GM21526 (cell line): Measurements from ENCODE around the gene C16orf74.

Source experiments
- ATAC-seq: cut with Tn5 transposase; IDR thresholded peaks from one replicate; pipeline ENCODE4 v1.9.1; 2021; ENCODE audit warnings: moderate library complexity; ENCODE audit not compliant: unreplicated experiment, low FRiP score

C16orf74 gene

DNA sequence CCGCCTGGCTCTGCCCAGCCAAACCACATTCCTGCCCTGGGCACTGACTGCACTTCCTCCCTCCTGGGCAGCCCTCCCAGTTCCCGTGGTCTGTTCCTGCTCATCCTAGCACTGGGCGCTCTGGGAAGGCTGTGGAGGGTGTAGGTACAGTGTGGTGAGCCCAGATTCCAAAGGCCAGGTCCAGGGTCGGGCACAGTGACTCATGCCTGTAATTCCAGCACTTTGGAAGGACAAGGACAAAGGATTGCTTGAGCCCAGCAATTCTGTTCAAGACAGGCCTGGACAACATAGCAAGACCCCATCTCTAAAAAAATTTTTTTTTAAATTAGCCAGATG is 30.6 kb downstream of the C16orf74 start:
- no peak for ATAC-seq

DNA sequence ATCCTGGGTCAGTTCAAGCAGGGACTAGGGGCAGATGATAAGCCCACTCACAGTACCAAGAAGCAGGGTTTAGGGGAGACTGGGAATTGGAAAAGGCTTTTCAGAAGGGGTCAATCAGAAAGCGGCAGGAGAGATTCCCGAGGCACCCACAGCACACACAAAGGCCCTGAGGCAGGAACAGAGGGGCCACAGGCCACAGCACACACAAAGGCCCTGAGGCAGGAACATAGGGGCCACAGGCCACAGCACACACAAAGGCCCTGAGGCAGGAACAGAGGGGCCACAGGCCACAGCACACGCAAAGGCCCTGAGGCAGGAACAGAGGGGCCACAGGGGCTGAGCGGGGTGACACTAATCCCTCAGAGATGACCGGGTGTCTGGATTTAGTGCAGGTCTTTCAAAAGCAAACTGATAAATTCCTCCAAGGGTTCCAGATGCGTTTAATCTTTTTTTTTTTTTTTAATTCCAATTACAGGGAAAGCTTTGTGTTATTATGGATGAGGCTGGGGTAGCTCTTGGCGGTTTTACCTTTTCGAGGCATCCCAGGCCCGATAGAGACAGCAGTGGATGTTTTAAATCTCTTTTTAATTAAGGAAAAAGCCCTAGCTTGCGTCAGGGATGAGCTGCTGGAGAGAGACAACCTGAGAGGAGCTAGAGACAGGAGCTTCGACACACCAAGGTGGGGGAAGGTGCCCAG is 31.1 kb downstream of the C16orf74 start:
- ATAC-seq: no peak

DNA sequence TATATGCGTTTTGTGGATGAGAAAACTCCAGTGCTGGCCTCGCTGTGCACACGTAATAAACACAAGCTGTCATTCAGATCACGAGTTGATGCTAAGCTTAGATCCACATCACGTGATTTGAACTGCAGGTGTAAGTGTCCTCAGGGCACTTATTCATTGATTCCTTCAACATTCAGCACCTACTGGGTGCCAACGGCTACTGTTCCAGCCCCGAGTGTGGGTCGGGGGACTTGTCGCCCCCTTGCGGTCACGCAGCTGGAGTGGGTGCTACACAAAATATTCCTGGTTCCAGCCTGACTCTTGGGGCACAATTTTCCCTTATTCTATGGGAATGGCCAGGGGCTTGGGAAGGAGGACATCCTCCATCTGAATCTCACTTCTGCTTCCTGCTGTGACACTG is 32.2 kb downstream of the C16orf74 start:
- ATAC-seq: no peak

DNA sequence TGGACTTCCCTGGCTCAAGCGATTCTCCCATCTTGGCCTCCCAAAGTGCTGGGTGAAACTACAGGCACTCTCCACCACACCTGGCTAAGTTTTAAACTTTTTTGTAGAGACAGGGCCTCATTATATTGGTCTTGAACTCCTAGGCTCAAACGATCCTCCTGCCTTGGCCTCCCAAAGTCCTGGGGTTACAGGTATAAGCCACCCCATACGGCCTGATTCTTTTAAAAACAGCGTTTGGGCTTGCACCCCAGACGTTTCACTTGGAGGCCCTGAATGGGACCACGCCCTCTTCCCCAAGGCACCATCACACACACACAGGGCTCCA is 32.8 kb downstream of the C16orf74 start:
- no peak for ATAC-seq

DNA sequence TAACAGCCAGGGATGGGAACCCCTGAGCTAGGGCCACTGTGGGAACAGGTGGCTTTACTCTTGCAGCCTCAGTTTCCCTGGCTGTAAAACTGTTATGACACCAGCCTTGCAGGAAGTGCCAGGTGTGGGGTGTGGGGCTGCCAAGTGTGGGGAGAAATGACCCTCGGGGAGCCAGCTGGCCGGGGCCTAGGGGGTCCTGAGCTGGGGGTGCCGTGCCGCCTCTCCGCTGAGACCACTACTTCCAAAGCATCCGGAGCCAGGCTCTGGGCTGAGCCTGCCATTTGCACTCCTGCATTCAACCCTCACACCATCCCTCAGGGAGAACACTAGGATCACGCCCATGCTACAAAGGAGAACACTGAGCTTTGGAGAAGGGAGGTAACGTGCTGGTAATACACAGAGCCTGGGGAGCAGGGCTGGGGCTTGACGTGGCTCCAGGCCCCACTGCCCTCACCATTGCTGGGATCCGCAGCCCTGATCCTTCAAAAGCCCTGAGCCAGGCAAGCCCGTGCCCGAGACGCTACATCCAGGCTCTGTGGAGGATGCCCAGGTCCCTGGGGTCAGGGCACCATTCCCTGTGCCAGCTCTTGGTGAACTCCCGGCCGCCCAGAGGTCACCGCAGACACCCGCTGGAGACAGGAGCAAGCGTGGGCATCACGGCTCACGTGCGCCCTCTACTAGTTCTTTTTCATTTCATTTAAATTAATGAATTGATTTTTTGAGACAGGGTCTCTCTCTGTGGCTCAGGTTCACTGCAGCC is 33.3 kb downstream of the C16orf74 start:
- no peak for ATAC-seq

DNA sequence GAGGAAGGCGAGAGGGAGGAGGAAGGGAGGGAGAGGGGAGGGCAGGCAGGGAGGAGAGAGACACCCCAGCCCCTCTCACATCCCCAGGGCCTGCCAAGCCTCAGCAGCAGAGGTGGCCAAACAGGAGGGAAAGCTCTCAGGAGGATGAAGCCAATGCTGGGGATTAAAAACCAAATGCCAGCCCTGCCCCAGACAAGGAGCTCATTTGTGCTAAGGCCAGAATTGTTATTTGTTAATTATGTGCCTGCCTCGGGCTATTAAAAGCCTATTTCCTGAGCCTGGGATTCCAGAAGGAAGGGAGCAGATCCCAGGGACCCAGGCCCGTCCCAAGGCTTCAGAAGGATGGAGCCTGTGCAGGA is 34.2 kb downstream of the C16orf74 start:
- no peak for ATAC-seq

DNA sequence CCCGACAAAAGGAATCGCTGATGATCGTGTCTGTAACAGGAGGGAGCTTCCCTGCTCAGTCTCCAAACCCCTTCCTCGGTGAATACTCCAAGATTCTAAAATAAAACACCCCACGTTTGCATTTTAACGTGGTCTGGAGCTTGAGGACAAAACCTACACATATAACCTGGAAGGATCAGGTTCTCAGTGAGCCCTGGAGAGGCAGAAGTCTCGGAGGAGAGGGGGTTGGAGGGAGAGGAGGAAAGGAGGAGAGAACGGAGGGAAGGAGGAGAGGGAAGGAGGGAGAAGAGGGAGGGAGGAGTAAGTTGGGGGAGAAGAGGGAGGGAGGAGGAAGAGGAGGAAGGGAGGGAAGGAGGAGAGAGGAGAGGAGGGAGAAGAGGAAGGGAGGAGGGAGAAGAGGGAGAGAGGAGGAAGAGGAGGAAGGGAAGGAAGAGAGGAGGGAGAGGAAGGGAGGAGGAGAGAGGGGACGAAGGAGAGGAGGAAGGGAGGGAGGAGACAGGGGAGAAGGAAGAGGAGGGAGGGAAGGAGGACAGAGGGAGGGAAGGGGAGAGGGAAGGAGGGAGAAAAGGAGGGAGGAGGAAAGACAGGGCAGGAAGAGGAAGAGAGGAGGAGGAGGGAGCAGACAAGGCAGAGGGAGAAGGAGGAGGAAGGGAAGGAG is 34.7 kb downstream of the C16orf74 start:
- no peak for ATAC-seq

DNA sequence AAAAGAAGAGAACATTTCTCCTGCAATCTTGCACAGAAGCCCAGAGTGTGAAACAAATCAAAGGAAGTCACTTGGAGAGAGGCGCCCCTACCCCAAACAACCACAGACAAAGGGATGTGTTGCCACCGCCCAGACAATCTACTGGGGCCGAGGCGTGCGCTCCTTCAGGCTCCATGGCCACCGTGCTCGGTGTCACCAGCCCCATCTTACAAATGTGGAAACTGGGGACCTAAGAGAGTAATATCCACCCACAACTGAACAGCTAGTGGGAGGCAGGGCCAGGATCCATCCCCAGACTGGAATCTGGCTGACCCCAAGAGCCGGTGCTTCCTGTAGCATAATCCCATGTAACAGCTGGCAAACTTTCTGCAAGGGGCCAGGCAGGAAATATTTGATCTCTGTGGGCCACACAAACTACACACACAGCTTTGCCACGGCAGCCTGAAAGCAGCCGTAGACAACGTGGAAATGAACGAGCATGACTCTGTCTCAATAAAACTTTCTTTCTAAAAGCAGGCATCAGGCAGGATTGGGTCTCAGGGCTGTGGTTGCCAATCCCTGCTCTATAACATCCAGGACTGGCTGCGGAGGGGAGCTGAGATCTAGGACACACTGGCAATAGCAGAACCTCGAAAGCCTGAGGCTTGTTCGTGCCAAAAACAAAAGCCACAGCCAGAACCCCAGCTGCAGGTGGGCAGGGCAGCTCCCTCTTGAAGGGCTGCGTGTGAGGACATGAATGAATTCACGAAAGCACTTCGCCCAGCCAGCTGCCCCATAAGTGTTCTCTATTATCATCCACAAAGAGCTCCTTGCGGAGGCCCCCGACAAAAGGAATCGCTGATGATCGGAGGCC is 35.5 kb downstream of the C16orf74 start:
- ATAC-seq: no peak

DNA sequence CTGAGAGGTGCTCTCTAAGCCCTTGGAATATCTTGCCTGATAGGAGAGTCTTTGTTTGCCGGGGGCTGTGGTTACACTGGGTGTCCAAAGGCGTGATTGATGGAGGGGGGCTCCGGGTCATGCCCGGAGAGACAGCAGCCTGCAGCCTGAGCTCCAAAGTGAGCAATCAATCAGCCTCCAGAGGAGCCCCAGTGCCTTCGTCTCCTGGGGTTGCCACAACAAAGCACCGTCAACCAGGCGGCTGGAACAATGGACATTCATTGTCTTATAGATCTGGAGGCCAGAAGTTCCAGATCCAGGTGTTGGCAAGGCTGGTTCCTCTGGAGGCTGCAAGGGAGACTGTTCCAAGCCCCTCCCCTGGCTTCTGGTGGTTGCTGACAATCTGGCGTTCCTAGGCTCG is 38.1 kb downstream of the C16orf74 start:
- no peak for ATAC-seq

DNA sequence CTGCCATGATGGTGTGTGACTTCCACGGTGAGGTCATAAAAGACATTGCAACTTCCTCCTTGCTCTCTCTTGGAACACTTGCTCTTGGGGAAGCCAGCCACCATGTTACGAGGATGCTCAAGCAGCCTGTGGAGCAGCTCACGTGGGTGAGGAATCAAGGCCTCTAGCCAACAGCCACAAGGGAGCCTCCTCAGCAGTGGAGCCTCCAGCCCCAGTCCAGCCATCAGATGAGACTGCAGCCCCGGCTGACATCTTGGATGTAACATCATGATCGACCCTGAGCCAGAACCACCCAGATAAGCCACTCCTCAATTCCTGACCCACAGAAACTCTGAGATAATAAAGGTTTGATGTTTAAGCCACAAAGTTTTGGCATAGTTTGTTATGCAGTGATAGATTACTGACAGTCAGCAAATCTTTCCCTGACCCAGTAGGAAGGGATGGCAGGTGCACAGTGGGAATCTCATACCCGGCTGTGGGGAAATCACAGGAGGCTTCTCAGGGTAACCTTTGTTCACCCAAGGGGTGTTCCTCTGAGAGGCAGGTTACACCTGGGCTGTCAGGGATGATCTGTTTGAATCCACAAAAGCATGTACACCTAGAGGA is 38.8 kb downstream of the C16orf74 start:
- ATAC-seq: no peak

DNA sequence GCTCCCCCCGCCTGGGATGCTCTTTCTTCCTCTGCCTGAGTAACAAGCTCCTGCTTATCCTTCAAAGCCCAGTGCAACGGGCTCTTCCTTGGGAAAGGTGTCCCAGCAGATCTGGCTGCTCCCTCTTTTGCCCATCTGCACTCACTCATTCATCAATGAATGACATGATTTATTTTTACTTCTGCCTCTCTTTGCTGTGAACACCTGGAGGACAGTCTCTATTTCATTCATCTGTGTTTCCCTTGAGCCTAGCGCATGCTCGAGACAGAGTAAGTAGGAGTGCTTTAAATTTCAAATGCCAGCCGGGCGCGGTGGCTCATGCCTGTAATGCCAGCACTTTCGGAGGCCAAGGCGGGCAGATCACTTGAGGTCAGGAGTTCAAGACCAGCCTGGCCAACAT is 40.2 kb downstream of the C16orf74 start:
- no peak for ATAC-seq

DNA sequence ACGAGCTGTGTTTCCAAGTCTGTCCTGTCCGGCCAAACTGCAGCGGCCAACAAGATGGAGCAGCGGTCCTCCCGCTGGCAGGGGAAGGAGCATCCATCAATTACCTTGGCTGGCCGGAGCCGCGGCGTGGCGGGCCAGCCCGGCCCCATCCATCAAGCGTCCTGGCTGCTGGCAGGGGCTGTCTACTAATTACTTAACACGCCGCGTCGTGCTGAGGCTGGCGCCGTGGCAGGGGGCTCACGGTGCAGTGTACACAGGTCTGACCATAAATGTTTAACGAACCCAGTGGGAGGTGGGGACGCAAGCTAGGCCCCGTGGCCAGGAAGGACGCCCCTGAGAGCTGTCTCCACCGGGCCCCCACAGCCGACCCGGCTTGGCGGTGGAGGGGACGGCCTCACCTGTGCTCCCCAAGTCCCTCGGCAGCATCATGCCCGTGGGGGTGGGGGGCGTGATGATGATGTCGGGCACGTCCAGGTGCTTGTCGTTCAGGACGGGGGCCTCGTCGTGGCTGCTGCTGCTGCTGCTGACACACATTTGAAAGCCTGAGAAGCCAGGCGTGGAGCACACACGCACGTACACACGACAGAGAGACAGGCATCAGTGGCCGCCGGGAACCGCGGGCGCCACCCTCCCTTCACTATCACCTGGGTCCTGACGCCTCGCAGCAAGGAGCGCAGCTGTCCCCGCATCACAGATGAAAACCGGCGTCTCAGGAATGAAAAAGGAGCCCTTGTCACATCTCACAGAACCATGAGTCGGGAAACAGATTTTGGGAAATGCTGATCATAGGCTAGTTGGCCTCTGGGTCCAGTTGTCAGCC is 40.9 kb downstream of the C16orf74 start:
- no peak for ATAC-seq

DNA sequence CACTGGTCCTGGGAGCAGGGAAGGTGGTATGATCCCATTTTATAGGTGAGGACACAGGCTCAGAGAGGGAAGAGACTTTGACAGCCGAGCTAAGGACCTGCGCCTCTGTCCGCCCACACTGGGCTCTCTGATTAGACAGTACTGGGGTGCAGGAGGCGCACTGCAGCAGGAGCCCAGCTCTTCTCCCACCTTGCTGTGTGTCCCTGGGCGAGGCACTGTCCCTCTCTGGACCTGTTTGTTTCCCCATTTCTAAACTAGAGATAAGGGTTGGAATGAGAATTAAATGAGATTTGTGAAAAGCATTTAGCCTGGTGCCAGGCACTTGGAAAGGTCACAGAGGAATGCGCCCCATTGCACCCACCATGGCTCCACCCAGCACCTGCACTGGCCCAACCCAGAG is 42.6 kb downstream of the C16orf74 start:
- no peak for ATAC-seq

DNA sequence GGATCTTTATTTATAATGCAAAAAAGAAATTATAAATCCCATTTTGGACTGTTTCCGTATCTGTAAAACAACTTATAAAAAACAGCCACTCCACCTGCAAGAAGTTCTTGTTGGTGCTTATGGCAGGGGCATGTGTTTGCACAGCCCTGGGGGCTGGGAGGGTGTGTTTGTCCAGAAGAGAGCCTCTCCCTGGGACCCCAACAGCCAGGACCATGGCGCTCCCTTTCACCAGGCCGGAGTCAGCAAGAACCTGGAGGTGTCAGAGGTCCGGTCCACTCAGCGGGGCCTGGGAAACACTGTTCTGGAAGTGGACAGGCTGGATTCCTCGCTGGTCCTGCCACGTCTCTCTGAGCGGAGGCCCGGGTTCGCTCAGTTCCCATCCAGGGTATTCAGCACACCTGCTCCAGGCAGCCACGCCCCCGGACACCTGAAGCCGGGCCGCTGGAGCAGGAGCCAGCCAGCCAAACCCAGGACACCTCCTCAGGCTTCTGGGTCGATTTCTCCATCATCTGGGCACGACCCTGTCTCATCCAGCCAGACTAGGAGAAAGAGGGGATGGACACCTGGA is 43.3 kb downstream of the C16orf74 start:
- ATAC-seq: no peak

DNA sequence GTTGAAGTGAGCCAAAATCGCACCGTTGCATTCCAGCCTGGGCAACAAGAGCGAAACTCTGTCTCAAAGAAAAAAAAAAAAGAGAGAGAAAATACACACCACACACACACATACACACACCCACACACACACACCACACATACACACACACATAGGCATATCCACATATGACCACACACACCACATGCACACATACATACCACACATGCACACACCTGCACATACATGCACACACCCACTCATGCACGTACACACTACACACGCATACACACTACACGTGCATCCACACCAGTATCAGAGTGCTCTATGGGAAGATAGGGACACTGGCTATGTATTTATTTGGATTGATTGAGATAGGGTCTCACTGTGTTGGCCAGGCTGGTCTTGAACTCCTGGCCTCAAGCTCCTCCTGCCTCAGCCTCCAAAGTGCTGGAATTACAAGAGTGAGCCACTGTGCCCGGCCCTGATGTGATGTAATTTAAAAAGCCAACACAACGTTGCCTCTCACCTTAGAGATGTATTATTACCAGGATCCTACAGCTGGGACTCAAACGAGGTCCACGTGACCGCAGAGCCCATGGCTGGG is 44.4 kb downstream of the C16orf74 start:
- no peak for ATAC-seq

DNA sequence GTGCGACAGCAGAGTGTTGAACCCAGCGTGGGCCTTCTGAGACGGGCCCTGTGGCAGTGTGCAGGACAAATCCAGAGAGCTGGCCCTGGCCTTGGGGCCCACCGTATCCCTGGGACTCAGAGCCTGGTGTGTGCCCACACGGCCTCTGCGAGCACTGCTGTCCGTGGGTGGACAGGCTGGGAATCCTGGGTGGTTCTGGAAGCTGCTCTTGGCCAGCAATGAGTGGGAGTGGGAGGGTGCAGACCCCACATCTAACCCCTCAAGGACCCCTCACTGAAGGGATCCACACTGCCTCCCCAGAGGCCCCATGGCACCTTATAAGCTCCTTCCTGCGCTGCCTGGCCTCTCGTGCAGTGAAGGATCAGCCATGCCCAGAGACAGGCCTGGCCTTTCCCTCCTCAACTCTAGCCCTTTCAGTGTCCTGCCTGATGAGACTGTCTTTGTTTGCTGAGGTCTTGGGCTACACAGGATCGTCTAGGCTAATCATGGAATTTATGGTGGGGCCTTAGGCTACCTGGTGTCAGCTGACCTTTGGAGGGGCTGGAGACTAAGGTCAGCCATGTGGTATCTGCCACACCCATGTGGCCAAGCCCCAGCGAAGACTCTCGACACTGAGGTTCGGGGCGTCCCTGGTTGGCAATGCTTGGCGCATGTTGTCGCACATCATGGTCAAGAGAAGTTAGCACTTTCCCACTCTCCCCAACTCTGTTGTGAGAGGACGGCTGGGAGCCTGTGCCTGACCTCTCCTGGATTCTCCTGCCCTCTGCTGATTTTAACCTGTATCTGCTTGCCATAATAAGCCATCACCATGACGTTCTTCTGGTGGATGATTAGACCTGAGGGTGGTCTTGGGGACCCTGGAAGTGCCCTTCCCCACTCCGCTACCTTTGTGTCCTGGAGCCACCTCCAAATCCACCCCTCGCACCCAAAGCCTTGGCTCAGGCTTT is 45.7 kb downstream of the C16orf74 start:
- ATAC-seq: no peak

DNA sequence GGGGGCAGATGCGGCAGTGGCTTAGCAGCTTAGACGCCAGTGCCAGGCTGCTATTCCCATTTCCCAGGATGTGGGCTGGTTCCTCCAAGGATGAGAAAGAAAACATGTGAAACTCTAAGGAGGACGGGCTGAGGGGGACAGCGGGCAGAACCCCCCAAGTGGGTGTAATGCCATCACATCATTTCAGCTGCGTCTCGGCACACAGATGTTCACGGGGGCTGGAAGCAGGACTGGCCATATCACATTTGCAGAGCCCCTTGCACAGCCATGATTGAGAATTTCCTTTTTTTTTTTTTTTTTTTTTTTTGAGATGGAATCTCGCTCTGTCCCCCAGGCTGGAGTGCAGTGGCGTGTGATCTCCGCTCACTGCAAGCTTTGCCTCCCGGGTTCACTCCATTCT is 46.9 kb downstream of the C16orf74 start:
- no peak for ATAC-seq

DNA sequence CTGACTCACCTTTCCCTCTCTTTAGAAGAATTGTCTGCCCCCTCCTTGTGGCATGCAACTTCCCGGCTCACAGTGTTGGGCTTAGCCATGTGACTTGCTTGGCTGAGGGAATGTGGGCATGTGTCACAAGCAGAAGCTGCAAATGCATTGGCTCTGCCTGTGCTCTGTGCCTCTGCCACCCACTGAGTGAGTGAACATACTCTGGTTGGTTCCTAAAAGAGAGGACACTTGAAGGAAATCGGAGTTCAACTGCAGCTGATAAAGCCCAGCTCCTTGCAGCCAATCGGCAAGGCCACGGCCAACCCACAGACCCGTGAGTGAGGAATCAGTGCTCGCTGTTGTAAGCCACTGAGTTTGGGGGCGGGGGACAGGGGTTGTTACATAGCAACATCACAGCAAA is 51.3 kb downstream of the C16orf74 start:
- no peak for ATAC-seq
